ENCODE data around the gene LDB2.

The LDB2 gene

DNA sequence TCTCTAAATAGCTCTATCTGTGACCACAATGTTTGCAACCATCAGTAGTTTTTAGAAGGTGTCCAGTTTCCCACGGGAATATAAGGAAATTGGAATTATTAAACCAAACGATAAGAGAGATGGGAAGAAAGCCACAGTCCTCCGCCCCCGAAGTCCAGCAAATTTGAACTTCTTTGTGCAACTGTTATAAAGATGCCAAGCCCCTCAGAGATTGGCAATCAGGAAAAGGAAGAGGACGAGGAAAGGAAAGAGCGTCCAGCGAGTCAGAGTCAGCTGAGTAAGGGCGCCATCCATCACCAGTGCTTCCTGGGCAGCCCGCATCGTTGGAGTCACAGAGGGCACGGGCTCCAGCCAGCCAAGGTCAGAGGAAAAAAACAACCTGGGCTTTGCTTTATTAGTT lies 35.7 kb downstream of the LDB2 start:
- DNase-seq (ENCODE audit: low spot score), result no peak
- TF ChIP-seq, protein P1, sequence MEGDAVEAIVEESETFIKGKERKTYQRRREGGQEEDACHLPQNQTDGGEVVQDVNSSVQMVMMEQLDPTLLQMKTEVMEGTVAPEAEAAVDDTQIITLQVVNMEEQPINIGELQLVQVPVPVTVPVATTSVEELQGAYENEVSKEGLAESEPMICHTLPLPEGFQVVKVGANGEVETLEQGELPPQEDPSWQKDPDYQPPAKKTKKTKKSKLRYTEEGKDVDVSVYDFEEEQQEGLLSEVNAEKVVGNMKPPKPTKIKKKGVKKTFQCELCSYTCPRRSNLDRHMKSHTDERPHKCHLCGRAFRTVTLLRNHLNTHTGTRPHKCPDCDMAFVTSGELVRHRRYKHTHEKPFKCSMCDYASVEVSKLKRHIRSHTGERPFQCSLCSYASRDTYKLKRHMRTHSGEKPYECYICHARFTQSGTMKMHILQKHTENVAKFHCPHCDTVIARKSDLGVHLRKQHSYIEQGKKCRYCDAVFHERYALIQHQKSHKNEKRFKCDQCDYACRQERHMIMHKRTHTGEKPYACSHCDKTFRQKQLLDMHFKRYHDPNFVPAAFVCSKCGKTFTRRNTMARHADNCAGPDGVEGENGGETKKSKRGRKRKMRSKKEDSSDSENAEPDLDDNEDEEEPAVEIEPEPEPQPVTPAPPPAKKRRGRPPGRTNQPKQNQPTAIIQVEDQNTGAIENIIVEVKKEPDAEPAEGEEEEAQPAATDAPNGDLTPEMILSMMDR (IDR thresholded peaks at IDR 0.05; ENCODE audit: borderline replicate concordance, control extremely low read depth, extremely low read depth, insufficient read depth, missing control alignments), result no peak
- in situ Hi-C loops (cut with MboI; ENCODE audit: low sequenced_read_pairs, unreplicated experiment), result no loop called here

GRCh38 chr4:16860516-16860915 lies 37.9 kb downstream of the LDB2 start:
- DNase-seq (ENCODE audit: low spot score), result no peak
- in situ Hi-C loops (cut with MboI; ENCODE audit: low sequenced_read_pairs, unreplicated experiment), result no loop called here

GRCh38 chr4:16859031-16859430 lies 39.4 kb downstream of the LDB2 start:
- no peak for DNase-seq (ENCODE audit: low spot score)
- in situ Hi-C loops (cut with MboI; ENCODE audit: low sequenced_read_pairs, unreplicated experiment), result no loop called here
- TF ChIP-seq, protein P1 (IDR thresholded peaks at IDR 0.05; ENCODE audit: borderline replicate concordance, control extremely low read depth, extremely low read depth, insufficient read depth, missing control alignments), result no peak

More at GRCh38 chr4:16860516-16860915, 37.9 kb downstream of the LDB2 start:
- TF ChIP-seq, protein P1 (IDR thresholded peaks at IDR 0.05; ENCODE audit: borderline replicate concordance, control extremely low read depth, extremely low read depth, insufficient read depth, missing control alignments), result no peak

GRCh38 chr4:16858275-16858752 lies 40.1 kb downstream of the LDB2 start:
- in situ Hi-C loops (cut with MboI; ENCODE audit: low sequenced_read_pairs, unreplicated experiment), result no loop called here
- no peak for DNase-seq (ENCODE audit: low spot score)
- TF ChIP-seq, protein P1 (IDR thresholded peaks at IDR 0.05; ENCODE audit: borderline replicate concordance, control extremely low read depth, extremely low read depth, insufficient read depth, missing control alignments), result no peak

DNA sequence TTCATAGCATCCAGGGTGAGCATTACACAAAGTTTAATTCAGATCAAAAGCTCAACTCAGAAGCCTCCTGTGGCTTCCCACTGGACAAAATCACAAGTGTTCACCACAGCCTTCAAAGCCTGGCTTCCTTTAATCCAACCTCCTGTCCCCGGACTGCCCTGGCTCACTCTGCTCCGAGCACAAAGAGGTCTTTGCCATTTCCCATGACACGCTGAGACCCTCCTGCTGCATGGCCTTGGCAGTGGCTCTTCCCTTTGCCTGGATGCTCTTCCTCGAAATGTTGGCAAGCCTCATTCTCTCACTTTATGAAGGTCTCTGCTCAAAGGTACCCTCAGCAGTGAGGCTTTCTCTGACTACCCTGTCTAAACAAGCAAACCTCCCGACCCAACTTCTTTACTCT lies 41.0 kb downstream of the LDB2 start:
- DNase-seq (ENCODE audit: low spot score), result no peak
- in situ Hi-C loops (cut with MboI; ENCODE audit: low sequenced_read_pairs, unreplicated experiment), result no loop called here
- TF ChIP-seq, protein P1 (IDR thresholded peaks at IDR 0.05; ENCODE audit: borderline replicate concordance, control extremely low read depth, extremely low read depth, insufficient read depth, missing control alignments), result no peak

DNA sequence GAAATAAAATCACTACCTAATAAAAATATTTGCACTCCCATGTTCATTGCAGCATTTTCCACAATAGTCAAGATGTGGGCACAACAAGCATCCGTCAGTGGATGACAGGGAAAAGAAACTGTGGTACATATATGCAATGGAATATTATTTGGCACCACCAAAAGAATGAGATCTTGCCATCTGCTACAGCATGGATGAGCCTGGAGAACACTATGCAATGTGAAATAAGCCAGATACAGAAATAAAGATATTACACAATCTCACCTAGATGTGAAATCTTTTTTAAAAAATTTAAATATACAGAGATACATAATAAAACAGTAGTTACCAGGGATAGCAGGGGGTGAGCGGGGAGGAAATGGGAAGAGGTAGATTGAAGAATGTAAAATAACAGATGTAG lies 44.8 kb downstream of the LDB2 start:
- DNase-seq (ENCODE audit: low spot score), result no peak
- in situ Hi-C loops (cut with MboI; ENCODE audit: low sequenced_read_pairs, unreplicated experiment), result no loop called here
- TF ChIP-seq, protein P1 (IDR thresholded peaks at IDR 0.05; ENCODE audit: borderline replicate concordance, control extremely low read depth, extremely low read depth, insufficient read depth, missing control alignments), result no peak

- no peak for DNase-seq (ENCODE audit: low spot score)
- in situ Hi-C loops (cut with MboI; ENCODE audit: low sequenced_read_pairs, unreplicated experiment), result no loop called here
- TF ChIP-seq, protein P1 (IDR thresholded peaks at IDR 0.05; ENCODE audit: borderline replicate concordance, control extremely low read depth, extremely low read depth, insufficient read depth, missing control alignments), result no peak
These were observed 45.8 kb downstream of the LDB2 start for GRCh38 chr4:16852644-16853043.

All from GM13976 (cell line).